ENCODE measurements around the gene STRN3.

Gene STRN3

GRCh38 chr14:30861200-30861599 lies 165.0 kb downstream of the STRN3 start:
- DNase-seq (ENCODE audit: extremely low read depth, low read depth), result no peak
- TF ChIP-seq CTCF (IDR thresholded peaks at IDR 0.05; ENCODE audit: low read depth, low read length, missing control alignments), result no peak
- H3K4me3 ChIP-seq (replicated peaks; ENCODE audit: low read depth, low read length), result no peak overlapping the region

GRCh38 chr14:30855345-30856037 lies 170.7 kb downstream of the STRN3 start:
- TF ChIP-seq CTCF (IDR thresholded peaks at IDR 0.05; ENCODE audit: low read depth, low read length, missing control alignments), result no peak
- H3K4me3 ChIP-seq (replicated peaks; ENCODE audit: low read depth, low read length), result no peak overlapping the region
- no peak for DNase-seq (ENCODE audit: extremely low read depth, low read depth)

GRCh38 chr14:30854492-30854891 lies 171.7 kb downstream of the STRN3 start:
- no peak overlapping the region for H3K4me3 ChIP-seq (replicated peaks; ENCODE audit: low read depth, low read length)
- no peak for DNase-seq (ENCODE audit: extremely low read depth, low read depth)
- no peak for TF ChIP-seq CTCF (IDR thresholded peaks at IDR 0.05; ENCODE audit: low read depth, low read length, missing control alignments)

- no peak overlapping the region for H3K4me3 ChIP-seq (replicated peaks; ENCODE audit: low read depth, low read length)
- no peak for TF ChIP-seq CTCF (IDR thresholded peaks at IDR 0.05; ENCODE audit: low read depth, low read length, missing control alignments)
- no peak for DNase-seq (ENCODE audit: extremely low read depth, low read depth)
Measured at GRCh38 chr14:30853946-30854345, 172.2 kb downstream of the STRN3 start.

- H3K4me3 ChIP-seq (replicated peaks; ENCODE audit: low read depth, low read length), result no peak overlapping the region
- no peak for DNase-seq (ENCODE audit: extremely low read depth, low read depth)
- no peak for TF ChIP-seq CTCF (IDR thresholded peaks at IDR 0.05; ENCODE audit: low read depth, low read length, missing control alignments)
Measured at GRCh38 chr14:30849983-30850382, 176.2 kb downstream of the STRN3 start.

- no peak for TF ChIP-seq CTCF (IDR thresholded peaks at IDR 0.05; ENCODE audit: low read depth, low read length, missing control alignments)
- no peak for DNase-seq (ENCODE audit: extremely low read depth, low read depth)
- H3K4me3 ChIP-seq (replicated peaks; ENCODE audit: low read depth, low read length), result no peak overlapping the region
Measured at GRCh38 chr14:30849354-30849753, 176.8 kb downstream of the STRN3 start.

All from HFF-Myc (cell line).